GM12891 (cell line): ENCODE data around the gene PHF21A.

Source experiments
- POLR2A ChIP-seq: IDR thresholded peaks from 2 replicates; pipeline ENCODE4 v1.6.1; 2011; ENCODE audit warnings: low read depth, low read length, control low read depth
- POLR2AphosphoS5 ChIP-seq: IDR thresholded peaks from 2 replicates; pipeline ENCODE4 v1.6.1; 2011; ENCODE audit warnings: low read depth, low read length, control low read depth
- SPI1 ChIP-seq: IDR thresholded peaks from 2 replicates; pipeline ENCODE4 v1.6.1; 2011; ENCODE audit warnings: low read depth, low read length, control low read depth
- TAF1 ChIP-seq: IDR thresholded peaks from 2 replicates; pipeline ENCODE4 v1.6.1; 2011; ENCODE audit warnings: low read depth, low read length, control low read depth

- TF ChIP-seq POLR2A: no peak; the same call in 1 of the 2 replicates
- TF ChIP-seq POLR2AphosphoS5: no peak
- no peak for TF ChIP-seq TAF1
- TF ChIP-seq SPI1: no peak
Measured at GRCh38 chr11:45884596-45885185, 236.6 kb downstream of the PHF21A start.
